ENCODE data around the gene NTNG2.
A peak's percentile ranks its signal among the peaks of the same experiment; 100 is the strongest.

The NTNG2 gene, protein sequence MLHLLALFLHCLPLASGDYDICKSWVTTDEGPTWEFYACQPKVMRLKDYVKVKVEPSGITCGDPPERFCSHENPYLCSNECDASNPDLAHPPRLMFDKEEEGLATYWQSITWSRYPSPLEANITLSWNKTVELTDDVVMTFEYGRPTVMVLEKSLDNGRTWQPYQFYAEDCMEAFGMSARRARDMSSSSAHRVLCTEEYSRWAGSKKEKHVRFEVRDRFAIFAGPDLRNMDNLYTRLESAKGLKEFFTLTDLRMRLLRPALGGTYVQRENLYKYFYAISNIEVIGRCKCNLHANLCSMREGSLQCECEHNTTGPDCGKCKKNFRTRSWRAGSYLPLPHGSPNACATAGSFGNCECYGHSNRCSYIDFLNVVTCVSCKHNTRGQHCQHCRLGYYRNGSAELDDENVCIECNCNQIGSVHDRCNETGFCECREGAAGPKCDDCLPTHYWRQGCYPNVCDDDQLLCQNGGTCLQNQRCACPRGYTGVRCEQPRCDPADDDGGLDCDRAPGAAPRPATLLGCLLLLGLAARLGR
- 4.8 to 5.8 (median 5.7) reads per million in 3 donors for total RNA-seq

DNA sequence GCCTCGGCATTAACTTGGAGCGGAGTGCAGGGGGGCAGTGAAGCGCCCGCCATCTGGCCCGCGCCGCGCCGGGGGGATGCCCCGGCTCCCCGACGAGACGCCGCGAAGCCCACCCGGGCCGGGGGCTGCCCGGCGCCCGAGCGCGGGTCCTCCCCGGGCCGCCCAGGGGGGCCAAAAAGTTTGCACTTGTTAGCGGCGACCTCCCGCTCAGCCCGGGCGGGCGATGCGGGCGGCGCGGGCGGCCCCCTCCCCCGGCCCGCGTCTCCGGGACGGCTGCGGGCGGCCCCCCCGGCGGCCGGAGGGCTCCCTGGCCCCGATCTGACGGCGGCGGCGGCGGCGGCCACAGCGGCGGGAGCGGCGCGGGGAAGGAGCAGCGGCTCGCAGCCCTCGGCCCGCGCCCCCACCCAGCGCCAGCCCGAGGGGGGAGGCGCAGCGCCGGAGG lies at the start of gene NTNG2:
Gene NTNG2, plus strand, starts transcription at position 316 of the 442 bp plus-strand sequence. CDS start 4,774 bp downstream, outside the sequence.
- H3K36me3 ChIP-seq (ENCODE audit: control insufficient read depth, insufficient read depth, low read length) = no peaks in the 10 kb centered on the region
- peaks cover 15% of the 10 kb centered on the region for H3K4me1 ChIP-seq (ENCODE audit: control insufficient read depth, insufficient read depth, low read length, poor library complexity, severe bottlenecking)
- H3K4me3 ChIP-seq (ENCODE audit: insufficient read depth, low read depth, low read length, poor library complexity, severe bottlenecking) = peak within 1 kb of the TSS; percentile 76
- peaks cover 39% of the 10 kb centered on the region for H3K27me3 ChIP-seq (replicated peaks; ENCODE audit: control insufficient read depth, insufficient read depth, low read length, poor library complexity, severe bottlenecking)
- no peak within 1 kb of the TSS for H3K27ac ChIP-seq (ENCODE audit: insufficient read depth, low read length, poor library complexity, severe bottlenecking)
- H3K9me3 ChIP-seq (ENCODE audit: control insufficient read depth, low read length) = no peaks in the 10 kb centered on the region
- DNase-seq = no peak

DNA sequence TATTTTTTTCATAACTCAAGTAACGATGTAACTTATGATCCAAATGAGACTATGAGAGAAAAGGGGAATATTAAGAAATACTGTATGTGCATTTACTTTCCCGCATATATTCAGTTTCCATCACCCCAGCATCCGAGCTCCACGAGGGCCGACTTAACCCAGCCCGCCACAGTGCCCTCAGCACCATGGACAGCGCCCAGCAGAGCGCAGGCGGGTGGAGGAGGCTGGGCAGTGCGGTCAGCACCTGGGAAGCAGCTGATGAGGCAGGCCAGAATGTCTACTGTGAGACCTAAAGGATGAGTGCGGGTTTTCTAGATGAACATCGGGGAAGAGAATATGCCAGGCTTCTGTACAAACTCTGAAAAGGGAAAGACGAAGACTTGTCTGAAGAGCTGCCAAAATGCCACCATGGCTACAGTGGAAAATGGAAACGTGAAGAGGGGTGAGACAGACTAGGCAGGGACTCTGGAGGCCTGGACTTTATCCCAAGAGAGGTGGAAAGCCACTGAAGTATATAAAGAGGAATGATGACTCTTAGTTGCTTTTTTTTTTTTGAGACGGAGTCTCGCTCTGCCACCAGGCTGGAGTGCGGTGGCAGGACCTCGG lies 47.7 kb upstream of the NTNG2 start:
- no peak for DNase-seq
- Histone ChIP-seq H3K27ac (ENCODE audit: insufficient read depth, low read length, poor library complexity, severe bottlenecking) (no peak overlapping the region), H3K4me1 (ENCODE audit: control insufficient read depth, insufficient read depth, low read length, poor library complexity, severe bottlenecking) (no peaks in the 10 kb centered on the region), H3K36me3 (ENCODE audit: control insufficient read depth, insufficient read depth, low read length) (no peaks in the 10 kb centered on the region), H3K4me3 (ENCODE audit: insufficient read depth, low read depth, low read length, poor library complexity, severe bottlenecking) (no peak overlapping the region), H3K9me3 (ENCODE audit: control insufficient read depth, low read length) (no peaks in the 10 kb centered on the region), H3K27me3 (replicated peaks; ENCODE audit: control insufficient read depth, insufficient read depth, low read length, poor library complexity, severe bottlenecking) (no peaks in the 10 kb centered on the region)

DNA sequence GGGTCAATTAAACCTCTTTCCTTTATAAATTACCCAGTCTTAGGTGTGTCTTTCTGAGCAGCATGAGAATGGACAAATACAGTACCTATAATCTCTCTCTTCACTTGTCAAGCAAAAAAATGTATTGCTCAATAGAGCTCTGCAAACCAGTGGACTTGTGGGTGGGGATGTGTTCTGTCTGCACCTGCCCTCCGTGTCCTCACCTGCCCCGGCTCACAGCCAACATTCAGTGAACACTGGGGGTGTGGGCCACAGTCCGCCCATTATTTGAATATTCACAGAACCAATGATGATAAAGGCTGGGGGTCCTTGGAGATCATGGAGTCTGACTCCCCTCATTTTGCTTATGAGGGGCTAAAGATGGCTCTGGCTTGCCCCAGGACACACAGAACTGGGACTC lies 45.3 kb upstream of the NTNG2 start:
- no peak for DNase-seq
- Histone ChIP-seq H3K4me3 (ENCODE audit: insufficient read depth, low read depth, low read length, poor library complexity, severe bottlenecking) (no peak overlapping the region), H3K9me3 (ENCODE audit: control insufficient read depth, low read length) (no peaks in the 10 kb centered on the region), H3K36me3 (ENCODE audit: control insufficient read depth, insufficient read depth, low read length) (no peaks in the 10 kb centered on the region), H3K27ac (ENCODE audit: insufficient read depth, low read length, poor library complexity, severe bottlenecking) (no peak overlapping the region), H3K4me1 (ENCODE audit: control insufficient read depth, insufficient read depth, low read length, poor library complexity, severe bottlenecking) (no peaks in the 10 kb centered on the region), H3K27me3 (replicated peaks; ENCODE audit: control insufficient read depth, insufficient read depth, low read length, poor library complexity, severe bottlenecking) (no peaks in the 10 kb centered on the region)

DNA sequence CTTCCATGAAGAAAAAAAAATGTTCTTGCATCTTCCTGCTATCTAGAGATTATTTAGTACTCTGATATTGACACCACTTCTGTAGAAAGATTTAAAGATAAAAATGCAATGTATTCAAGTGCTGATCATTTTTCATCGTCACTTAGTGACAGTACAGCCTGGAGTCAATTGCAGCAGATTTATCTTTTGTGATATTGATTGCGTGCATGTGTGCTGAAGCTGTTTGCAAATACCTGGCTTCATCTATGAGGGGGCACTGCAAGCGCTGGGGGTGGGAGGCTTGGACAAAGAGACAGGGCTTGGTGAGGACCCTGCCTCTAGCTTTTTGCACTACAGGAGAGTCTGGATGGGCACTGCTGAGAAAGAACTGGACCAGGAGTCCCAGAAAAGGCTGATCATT lies 44.2 kb upstream of the NTNG2 start:
- DNase-seq = no peak
- H3K4me3 ChIP-seq (ENCODE audit: insufficient read depth, low read depth, low read length, poor library complexity, severe bottlenecking) = no peak overlapping the region
- H3K36me3 ChIP-seq (ENCODE audit: control insufficient read depth, insufficient read depth, low read length) = no peaks in the 10 kb centered on the region
- no peaks in the 10 kb centered on the region for H3K27me3 ChIP-seq (replicated peaks; ENCODE audit: control insufficient read depth, insufficient read depth, low read length, poor library complexity, severe bottlenecking)
- no peaks in the 10 kb centered on the region for H3K4me1 ChIP-seq (ENCODE audit: control insufficient read depth, insufficient read depth, low read length, poor library complexity, severe bottlenecking)
- no peak overlapping the region for H3K27ac ChIP-seq (ENCODE audit: insufficient read depth, low read length, poor library complexity, severe bottlenecking)
- no peaks in the 10 kb centered on the region for H3K9me3 ChIP-seq (ENCODE audit: control insufficient read depth, low read length)

DNA sequence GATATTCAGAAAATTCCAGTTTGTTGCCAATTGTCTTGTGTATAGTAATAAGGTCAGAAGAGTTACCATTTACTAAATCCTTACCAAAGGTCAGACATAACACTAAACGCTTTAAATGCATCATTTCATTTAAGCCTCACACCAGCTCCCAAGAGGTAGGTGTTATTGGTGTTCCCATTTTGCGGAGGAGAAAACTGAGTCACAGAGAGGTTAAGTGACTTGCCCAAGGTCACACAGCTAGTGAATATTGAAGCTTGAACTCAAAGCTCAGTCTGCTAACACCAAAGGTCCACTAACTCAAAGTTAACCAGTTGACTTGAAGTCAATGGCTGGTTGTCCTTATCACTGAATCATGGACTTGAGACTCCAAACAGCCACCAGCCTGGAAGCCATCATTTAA lies 40.8 kb upstream of the NTNG2 start:
- no peak overlapping the region for H3K27ac ChIP-seq (ENCODE audit: insufficient read depth, low read length, poor library complexity, severe bottlenecking)
- H3K27me3 ChIP-seq (replicated peaks; ENCODE audit: control insufficient read depth, insufficient read depth, low read length, poor library complexity, severe bottlenecking) = peaks cover 8% of the 10 kb centered on the region
- no peak overlapping the region for H3K4me3 ChIP-seq (ENCODE audit: insufficient read depth, low read depth, low read length, poor library complexity, severe bottlenecking)
- H3K4me1 ChIP-seq (ENCODE audit: control insufficient read depth, insufficient read depth, low read length, poor library complexity, severe bottlenecking) = no peaks in the 10 kb centered on the region
- H3K9me3 ChIP-seq (ENCODE audit: control insufficient read depth, low read length) = no peaks in the 10 kb centered on the region
- no peak for DNase-seq
- no peaks in the 10 kb centered on the region for H3K36me3 ChIP-seq (ENCODE audit: control insufficient read depth, insufficient read depth, low read length)

DNA sequence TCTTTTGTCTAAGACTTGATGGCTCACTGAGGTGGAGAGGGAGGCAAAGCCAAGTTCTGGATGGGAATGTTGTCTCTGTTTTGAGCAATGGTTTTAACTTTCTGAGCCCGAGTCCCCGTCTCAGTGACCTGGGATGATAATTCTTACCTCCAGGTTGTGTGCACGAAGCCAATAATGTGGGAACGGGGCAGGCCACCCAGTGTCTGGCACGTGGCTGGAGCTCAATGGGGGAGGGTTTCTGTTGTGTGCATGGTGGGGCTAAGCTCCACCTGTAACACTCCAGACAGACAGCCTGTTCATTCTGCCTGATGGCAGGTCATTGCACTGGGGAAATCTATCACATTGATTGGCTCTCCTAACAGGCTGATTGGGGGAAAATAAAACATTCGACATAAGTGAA lies 37.1 kb upstream of the NTNG2 start:
- no peak overlapping the region for H3K4me3 ChIP-seq (ENCODE audit: insufficient read depth, low read depth, low read length, poor library complexity, severe bottlenecking)
- peaks cover 15% of the 10 kb centered on the region for H3K27me3 ChIP-seq (replicated peaks; ENCODE audit: control insufficient read depth, insufficient read depth, low read length, poor library complexity, severe bottlenecking)
- no peak for DNase-seq
- no peaks in the 10 kb centered on the region for H3K36me3 ChIP-seq (ENCODE audit: control insufficient read depth, insufficient read depth, low read length)
- no peak overlapping the region for H3K27ac ChIP-seq (ENCODE audit: insufficient read depth, low read length, poor library complexity, severe bottlenecking)
- H3K4me1 ChIP-seq (ENCODE audit: control insufficient read depth, insufficient read depth, low read length, poor library complexity, severe bottlenecking) = peaks cover 3% of the 10 kb centered on the region
- no peaks in the 10 kb centered on the region for H3K9me3 ChIP-seq (ENCODE audit: control insufficient read depth, low read length)

DNA sequence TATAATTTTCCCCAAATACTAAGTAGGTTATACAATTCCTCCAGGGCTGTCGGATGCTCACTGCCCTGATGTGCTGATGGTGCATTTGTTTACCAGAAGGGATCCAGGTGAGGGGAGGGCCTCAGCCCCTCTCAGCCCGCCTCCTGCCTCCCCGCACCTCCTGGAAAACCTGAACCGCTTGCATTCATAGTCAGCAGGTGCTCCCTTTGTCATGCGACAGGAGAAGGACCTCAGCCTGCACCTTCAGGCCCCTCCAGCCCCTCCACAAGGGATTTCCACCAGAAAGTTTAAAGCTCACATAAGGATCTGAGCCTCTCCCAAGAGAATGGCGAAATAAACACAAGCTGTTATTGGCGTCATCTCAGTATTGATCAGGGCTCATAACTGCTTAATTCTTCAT lies 36.5 kb upstream of the NTNG2 start:
- Histone ChIP-seq H3K9me3 (ENCODE audit: control insufficient read depth, low read length) (no peaks in the 10 kb centered on the region), H3K27me3 (replicated peaks; ENCODE audit: control insufficient read depth, insufficient read depth, low read length, poor library complexity, severe bottlenecking) (peaks cover 15% of the 10 kb centered on the region), H3K4me3 (ENCODE audit: insufficient read depth, low read depth, low read length, poor library complexity, severe bottlenecking) (no peak overlapping the region), H3K27ac (ENCODE audit: insufficient read depth, low read length, poor library complexity, severe bottlenecking) (no peak overlapping the region), H3K36me3 (ENCODE audit: control insufficient read depth, insufficient read depth, low read length) (no peaks in the 10 kb centered on the region), H3K4me1 (ENCODE audit: control insufficient read depth, insufficient read depth, low read length, poor library complexity, severe bottlenecking) (peaks cover 3% of the 10 kb centered on the region)
- no peak for DNase-seq

DNA sequence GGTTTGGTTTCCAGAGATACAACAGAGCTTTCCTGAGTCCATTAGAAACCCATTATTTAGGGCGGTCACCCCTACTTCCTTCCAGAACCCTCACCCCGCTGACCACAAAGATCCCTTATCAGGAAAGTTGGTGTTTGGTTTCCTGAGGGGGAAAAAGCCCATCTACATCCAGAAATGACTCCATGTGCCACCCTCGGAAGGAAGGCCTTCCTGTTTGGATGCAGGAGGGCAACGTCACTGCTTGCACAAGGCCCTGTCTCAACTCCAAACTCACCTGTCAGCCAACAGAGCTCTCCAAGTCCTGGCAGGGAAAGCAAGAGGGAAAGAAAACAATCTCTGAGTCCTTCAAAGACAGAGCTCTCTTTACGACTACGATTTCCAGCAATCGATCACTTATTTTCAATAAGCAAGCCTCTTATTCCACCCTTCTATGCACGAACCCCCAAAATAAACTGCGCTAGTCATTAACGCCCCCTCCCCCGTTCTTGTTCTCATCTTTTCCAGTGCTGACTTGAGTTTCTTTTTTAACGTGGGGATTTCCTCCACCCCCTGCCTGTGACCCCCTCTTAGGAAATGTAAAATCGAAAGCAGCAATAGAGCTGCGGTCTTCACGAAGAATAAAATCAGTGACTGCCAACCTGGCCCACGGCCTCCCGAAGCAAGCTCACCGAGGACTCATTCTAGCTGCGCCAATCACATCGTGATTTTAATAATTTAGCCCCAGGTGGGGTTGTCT lies 35.7 kb upstream of the NTNG2 start:
- Histone ChIP-seq H3K27ac (ENCODE audit: insufficient read depth, low read length, poor library complexity, severe bottlenecking) (no peak overlapping the region), H3K4me1 (ENCODE audit: control insufficient read depth, insufficient read depth, low read length, poor library complexity, severe bottlenecking) (peaks cover 3% of the 10 kb centered on the region), H3K9me3 (ENCODE audit: control insufficient read depth, low read length) (no peaks in the 10 kb centered on the region), H3K36me3 (ENCODE audit: control insufficient read depth, insufficient read depth, low read length) (no peaks in the 10 kb centered on the region), H3K4me3 (ENCODE audit: insufficient read depth, low read depth, low read length, poor library complexity, severe bottlenecking) (no peak overlapping the region), H3K27me3 (replicated peaks; ENCODE audit: control insufficient read depth, insufficient read depth, low read length, poor library complexity, severe bottlenecking) (peaks cover 15% of the 10 kb centered on the region)
- DNase-seq = no peak

DNA sequence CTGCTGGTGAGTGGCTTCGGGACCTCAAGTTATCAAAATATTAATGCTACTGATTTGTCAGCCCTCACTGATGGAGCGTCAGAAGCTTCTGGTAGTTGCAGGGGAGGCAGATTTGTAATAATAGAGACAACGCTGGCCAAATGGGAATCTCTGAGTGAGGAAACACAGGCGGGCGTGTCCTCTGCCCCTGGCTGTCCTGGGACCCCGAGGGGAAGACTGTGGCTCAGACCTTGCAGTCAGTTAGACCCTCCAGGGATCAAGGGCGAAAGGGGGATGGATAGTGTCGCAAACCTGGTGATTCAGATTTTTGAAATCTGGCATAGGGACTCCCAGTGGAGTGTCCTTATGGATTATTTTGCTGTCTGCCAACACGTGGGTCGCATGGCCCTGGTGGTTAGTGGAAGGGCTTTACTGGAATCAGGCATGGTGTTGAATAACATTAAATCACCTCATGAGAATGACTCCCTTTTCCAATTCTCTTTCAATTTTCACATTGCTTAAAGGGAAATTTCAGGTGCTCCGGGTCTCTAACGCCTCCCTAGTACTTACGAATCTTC lies 35.1 kb upstream of the NTNG2 start:
- Histone ChIP-seq H3K27me3 (replicated peaks; ENCODE audit: control insufficient read depth, insufficient read depth, low read length, poor library complexity, severe bottlenecking) (peaks cover 15% of the 10 kb centered on the region), H3K4me1 (ENCODE audit: control insufficient read depth, insufficient read depth, low read length, poor library complexity, severe bottlenecking) (peaks cover 3% of the 10 kb centered on the region), H3K9me3 (ENCODE audit: control insufficient read depth, low read length) (no peaks in the 10 kb centered on the region), H3K36me3 (ENCODE audit: control insufficient read depth, insufficient read depth, low read length) (no peaks in the 10 kb centered on the region), H3K4me3 (ENCODE audit: insufficient read depth, low read depth, low read length, poor library complexity, severe bottlenecking) (no peak overlapping the region), H3K27ac (ENCODE audit: insufficient read depth, low read length, poor library complexity, severe bottlenecking) (no peak overlapping the region)
- no peak for DNase-seq
